Kasumi-1 (cell line): ENCODE results near the gene SPIRE2.
"Not testable (repeated sequence)": the region's sequence is repeated elsewhere in the genome, so short reads cannot be mapped to it uniquely, and the experiment has no call there.

Experiments
- DNase-seq, 2 experiments: peaks; one replicate each; lab custom pipeline; 2025; lab: John Stamatoyannopoulos, UW

SPIRE2 gene

DNA sequence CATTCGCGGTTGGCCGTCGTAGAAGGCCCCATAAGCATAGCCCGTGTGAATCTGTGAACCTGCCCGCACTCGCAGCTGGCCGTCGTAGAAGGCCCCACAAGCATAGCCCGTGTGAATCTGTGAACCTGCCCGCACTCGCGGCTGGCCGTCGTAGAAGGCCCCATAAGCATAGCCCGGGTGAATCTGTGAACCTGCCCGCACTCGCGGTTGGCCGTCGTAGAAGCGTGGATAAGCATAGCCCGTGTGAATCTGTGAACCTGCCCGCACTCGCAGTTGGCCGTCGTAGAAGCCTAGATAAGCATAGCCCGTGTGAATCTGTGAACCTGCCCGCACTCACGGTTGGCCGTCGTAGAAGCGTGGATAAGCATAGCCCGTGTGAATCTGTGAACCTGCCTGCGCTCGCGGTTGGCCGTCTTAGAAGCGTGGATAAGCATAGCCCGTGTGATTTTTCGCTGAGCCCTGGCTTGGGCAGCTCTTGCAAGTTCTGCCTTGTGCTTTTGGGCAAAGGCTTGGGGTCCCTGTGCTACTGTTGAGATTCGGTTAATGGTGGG, 6.6 kb downstream of the SPIRE2 start:
- DNase-seq, result not testable (repeated sequence)

DNA sequence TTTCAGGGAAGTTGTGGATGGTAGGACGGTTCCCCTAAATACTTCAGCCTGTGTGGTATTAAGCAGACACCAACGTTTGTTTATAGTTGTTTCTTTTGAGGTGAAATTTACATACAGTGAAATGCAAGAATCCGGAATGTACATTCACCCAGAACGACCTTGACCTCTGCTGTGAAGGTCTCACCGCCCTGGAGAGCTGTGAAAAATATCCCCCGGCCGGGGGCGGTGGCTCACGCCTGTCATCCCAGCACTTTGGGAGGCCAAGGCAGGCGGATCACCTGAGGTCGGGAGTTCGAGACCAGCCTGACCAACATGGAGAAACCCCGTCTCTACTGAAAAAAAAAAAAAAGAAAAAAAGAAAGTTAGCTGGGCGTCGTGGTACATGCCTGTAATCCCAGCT, 8.2 kb downstream of the SPIRE2 start:
- DNase-seq, result not testable (repeated sequence)

DNA sequence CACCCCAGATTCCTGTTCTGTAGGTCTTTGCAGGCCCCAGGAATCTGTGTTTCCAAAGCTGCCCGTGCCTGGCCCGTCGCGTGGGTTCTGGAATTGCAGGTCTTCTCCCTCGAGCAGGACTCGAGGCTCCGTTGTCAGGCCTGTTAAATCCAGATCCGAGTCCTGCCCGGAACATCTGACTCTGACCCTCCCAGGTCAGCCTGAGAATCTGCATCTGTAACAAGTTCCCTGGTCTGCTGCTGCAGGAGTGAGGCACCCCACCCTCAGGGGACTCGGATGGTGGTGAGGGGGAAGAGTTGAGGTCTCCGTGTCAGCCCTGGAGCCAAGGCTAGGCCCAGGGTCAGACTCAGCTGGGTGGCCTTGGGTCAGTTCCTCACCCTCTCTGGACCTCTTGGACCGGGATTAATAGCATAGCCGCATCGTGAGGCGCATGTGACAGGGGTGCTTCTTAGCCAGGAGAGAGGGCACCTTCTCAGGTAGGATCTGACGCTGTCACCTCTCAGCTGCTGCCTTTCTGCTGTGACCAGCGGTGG, 8.8 kb downstream of the SPIRE2 start:
- no peak for DNase-seq

DNA sequence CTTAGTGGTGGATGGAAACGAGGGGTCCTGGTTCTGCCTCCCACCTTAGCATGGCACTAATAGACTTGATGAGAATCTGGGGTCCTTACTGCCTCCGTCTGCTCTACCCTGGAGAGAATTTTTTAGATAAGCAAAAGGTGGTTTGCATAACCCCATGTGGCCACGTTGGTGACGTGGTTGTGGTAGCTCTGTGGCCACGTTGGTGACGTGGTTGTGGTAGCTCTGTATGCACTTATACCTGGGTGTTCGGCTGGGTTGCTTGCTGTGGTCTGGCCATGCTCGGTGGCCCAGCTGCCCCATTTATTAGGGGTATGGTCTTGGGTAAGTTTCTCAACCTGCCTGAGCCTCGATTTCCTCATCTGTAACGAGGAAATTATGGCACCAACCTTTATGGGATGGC, 13.0 kb downstream of the SPIRE2 start:
- DNase-seq, result no peak

DNA sequence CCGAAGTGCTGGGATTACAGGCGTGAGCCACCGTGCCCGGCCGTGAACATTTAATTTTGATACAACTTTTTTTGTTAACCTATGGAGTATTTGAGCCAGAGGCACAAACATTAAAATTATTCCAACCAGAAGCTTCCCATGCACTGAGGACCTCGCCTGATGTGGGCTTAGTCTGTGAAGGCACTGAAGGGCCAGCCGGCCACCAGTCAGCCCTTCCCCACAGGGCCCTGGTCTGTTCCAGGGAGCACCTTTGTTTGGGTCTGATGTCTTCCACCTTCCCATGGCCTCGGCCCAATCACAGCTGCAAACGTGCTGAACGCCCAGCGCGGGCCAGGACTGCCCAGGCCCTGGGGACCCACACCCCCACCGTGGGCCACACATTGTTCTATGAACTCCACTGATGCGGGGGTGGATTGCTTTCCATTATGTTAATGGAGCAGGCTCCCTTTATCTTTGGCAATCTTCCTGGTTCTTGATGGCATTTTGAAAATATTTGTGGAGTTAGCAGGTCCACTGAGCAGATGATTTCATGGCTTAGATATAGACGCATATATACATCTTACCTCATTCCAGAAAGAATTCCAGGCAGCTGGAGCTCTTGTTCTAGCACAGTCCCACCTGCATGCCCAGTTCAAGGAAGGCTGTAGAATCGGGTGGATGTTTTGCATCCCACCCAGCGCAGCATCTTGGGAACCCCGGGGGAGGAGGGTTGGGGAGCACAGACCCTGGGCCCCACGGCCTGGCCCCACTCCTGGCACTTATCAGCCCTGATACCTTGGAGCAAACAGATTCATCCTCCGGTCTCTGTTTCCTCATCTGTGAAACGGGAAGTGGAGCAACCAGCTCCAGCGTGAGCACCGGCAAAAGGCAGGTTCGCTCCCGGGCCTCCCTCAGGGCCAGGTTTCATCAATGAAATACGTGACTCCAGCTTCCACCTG, 14.5 kb downstream of the SPIRE2 start:
- no peak for DNase-seq

DNA sequence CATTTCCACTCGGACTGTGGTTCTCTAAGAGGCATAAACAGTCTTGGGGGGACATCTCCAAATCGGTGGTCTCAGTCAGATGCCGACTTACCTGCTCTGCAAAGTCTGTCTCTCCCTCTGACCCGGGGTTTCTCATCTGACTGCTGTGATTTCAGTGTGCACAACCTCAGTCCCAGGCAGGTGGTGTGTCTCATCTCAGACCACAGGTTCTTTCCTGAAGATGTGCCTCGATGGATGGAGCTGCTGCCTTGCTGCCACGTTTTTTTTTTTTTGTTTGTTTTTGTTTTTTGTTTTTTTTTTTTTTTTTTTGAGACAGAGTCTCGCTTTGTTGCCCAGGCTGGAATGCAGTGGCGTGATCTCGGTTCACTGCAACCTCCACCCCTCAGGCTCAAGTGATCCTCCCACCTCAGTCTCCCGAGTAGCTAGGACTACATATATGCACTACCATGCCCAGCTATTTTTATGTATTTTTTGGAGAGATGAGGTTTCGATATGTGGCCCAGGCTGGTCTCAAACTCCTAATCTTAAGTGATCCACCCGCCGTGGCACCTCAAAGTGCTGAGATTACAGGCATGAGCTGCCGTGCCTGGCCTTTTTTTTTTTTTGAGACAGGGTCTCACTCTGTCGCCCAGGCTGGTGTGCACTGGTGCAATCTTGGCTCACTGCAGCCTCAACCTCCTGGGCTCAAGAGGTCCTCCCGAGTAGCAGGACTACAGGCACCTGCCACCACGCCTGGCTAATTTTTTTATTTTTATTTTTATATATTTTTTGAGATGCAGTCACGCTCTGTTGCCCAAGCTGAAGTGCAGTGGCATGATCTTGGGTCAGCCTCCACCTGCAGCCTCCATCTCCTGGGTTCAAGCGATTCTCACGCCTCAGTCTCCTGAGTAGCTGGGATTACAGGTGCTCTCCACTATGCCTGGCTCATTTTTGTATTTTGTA, 15.4 kb downstream of the SPIRE2 start:
- DNase-seq, result no peak

DNA sequence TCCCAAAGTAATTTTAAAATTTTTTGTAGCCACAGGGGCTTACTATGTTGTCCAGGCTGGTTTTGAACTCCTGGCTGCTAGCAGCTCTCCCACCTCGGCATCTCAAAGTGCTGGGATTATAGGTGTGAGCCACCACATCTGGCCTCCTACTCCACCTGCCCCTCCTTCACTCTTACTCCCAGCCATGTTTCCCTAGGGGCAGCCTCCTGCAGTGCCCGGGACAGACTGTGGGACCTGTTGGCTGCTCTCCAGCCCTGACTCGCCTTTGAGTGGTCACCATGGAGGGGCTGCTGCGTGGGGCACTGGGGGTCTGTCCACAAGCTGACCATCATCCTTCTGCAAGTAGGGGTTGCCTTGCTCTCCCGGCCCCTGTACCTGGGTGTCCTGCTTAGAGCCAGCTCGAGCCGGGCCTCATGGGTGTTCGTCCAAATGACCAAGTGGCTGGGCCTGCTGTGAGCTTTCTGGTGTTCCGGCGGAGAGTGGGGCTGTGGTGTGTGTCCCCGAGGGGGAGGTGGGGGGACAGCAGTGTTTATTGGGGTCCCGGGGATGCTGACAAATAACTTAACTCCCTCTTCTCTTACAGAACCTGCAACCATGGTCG, 16.6 kb downstream of the SPIRE2 start:
- DNase-seq, result no peak

DNA sequence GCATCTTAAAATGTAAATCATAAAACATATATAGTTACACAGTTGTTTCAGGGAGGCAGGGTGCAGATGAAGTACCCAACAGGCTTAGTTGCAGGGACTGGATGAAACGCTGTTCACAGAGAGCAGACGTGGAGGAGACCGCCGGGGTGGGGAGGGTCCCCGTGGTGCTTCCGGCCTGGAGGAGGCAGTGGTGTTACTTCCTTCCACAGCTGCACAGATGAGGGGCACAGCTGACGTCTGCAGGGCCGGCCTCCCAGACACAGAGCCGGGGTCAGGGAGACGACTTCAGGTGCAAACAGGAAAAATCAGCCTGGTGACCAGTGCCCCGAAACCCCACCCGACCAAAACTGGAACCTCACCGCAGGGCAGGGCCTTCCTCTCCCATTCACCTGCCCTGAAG, 17.1 kb downstream of the SPIRE2 start:
- peak in 1 of 2 experiments; percentile 28 for DNase-seq

DNA sequence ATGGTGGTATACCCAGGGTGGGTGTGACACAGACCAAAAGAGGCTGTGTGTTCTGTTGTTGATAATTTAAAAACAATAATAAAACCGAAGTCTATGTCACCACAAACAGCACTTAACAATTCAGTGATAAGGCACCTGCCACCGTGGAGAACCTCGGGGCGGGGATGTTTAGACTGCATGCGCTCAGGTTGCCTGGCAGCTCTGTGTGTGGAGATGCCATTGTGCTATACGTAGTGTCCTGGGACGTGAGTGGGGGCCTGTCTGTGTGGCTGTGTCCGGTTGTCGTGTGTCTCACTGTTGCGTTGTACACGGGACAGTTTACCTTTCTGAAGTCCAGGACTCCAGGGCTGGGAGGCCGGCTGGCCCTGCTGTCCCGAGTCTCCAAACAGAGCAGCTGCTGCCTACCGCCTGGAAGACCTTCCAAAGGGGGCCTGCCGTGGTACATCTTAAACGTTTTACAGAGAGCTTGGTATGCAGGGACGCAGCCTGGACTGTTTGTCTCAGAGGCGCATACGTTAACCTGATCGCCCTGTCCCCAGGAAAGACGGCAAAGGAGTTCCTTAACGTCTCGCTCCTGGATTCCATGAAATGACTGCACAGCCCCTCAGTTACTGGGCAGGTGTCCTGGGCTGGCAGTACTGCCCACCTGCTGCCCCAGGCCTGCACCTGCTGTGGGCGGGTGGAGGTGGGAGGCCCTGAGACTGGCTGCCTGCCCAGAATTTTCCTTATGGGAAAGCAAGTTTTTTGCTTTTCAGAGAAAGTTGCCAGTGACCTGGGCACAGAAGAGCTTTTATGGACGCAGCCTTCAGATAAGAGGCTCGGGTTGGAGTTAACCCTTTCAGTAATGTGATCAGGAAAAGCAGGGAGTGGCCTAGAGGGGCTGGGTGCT, 19.0 kb downstream of the SPIRE2 start:
- no peak for DNase-seq

DNA sequence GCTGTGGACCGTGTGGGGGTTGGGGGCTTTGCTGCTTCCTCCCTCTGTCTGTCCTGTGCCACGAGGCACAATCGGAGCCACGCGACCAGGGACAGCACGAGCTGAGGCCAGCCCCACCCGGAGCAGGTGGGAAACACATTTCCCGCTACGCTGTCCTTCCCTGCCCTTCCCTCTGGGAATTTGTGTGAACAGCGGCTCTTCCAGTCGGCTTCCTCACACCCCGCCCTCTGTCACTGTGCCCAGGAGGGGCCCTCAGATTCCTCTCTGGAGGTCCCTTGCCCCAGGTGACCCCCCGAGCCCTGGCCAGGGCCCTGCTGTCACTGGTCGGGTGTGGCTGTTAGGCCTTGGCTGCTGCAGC, 19.6 kb downstream of the SPIRE2 start:
- DNase-seq, result no peak

DNA sequence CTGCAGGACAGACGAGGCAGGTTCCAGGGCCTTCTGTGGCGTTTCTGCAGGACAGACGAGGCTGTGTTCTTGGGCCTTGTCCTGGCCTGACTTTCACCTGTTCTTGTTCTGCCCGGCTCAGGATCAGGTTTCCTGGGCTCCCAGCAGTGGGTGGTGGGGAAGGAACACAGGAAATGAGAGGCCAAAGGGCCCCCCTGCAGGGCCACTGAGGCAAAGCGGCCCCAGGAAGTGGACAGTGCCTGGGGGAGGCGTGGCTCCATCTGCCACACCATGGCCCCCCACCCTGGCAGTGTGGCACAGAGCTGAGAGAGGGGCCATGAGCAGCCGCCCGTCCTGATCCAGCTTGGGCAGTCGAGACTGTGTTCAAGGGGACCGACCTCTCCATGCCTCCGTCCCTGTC, 20.7 kb downstream of the SPIRE2 start:
- DNase-seq, result no peak

DNA sequence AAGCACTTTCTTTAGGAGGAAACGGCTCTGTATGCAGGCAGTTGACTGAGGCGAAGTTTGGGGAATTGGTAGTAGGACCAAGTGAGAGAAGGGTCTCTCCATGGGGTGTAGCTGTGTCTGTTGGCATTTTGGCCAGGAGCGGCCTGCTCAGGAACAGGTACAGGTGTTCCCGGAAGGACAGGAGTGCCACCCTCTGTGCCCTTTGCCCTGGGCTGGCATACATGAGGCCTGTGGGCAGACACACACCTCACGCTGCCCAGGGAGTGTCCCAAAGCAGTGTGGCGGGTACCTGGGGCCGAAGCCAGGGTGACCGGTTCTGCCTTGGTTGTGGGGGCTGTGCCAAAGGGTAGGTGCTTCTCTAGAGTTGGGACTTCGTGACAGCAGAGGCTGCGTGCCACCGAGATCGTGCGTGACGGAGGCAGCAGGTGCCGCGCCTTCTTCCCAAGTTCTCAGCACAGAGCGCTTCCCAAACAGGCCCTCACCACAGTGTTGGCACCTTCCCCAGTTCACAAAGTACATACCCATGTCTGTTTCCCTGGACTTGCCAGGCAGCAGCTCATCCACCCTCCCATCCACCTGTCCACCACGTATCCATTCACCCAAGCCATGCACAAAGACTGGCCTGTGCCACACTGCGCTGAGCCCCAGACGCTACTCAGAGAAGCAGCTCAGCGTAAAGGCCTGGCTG, 25.2 kb downstream of the SPIRE2 start:
- DNase-seq, result no peak

DNA sequence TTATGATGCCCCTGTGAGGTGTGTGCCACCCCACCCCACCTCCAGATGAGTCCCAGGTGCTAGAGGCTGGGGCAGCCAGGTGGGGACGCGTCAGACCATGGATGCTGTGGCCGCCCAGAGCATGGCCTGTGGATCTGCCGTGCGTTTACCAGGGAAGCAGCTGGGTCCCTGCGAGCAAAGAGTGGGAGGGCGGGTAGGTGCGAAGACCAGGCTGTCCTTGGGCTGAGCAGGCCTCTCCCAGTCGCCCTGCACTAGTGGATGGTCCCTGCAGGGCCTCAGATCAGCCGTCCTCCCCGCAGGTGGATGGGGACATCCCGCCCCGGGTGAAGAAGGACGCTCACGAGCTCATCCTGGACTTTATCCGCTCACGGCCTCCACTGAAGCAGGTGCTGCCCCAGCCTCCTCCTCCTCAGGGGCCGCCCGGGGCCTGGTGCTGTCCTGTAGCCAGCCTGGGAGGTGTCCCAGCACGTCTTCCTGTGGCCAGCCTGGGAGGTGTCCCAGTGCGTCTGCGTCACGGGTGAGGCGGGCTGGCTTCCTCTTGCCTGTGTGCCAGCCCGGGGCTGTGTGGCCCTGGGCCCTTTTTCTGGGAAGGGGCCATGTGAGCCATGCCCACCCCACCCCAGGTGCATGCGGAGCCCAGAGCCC, 27.1 kb downstream of the SPIRE2 start:
- no peak for DNase-seq

DNA sequence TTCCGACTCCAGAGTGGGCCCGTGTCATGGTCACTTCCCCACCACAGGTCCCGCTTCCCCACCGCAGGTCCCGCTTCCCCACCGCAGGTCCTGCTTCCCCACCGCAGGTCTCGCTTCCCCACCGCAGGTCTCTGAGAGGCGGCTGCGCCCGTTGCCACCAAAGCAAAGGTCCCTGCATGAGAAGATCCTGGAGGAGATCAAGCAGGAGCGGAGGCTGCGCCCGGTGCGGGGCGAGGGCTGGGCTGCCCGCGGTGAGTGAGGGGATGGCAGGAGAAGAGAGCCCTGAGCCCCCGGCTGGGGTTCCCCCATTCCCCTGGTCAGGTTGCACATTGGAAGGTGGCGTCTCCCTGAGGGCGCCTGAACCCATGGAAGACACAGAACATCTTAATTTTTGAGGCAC, 27.7 kb downstream of the SPIRE2 start:
- no peak for DNase-seq

DNA sequence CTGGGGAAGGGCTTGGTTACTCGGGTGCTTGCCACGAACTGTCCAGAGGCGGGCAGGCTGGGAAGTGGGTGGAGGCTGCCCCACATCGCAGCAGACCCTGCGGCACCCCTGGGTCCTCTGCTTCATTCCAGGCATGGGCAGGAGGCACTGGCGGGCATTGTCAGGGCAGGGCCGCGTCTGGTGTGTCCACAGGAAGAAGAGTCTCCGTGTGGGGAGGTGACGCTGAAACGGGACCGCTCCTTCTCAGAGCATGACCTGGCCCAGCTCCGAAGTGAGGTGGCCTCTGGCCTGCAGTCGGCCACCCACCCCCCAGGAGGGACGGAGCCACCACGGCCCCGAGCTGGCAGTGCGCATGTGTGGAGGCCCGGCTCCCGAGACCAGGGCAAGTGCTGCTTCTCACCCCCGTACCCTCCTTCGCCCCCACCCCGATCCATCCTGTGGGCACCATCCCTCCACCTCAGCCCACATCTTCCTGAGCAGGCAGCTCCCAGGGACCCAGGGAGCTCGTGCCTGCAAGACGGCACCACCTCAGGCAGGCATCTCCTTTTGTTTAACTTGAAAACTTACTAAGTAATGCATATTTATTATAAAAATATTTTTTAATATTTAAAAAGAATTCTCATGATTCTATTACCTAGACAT, 30.8 kb downstream of the SPIRE2 start:
- no peak for DNase-seq

DNA sequence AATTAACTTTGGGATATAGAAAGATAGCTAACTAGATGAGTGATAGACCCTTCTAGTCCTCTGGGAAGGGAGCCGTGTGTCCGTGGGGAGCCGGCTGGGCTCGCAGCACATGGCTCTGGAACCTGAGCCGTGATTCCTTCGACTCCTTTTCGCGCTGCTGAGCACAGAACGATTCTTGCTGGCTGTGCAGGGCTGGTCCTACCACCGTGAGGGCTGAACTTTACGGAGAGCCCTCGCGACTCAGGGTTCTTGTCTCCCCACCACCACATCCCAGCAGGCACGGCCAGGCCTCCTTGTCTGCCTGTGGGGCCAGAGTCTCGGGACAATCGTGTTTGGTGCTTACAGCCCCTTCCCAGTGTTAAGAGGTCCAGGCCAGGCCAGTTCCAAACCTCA, 31.3 kb downstream of the SPIRE2 start:
- no peak for DNase-seq

DNA sequence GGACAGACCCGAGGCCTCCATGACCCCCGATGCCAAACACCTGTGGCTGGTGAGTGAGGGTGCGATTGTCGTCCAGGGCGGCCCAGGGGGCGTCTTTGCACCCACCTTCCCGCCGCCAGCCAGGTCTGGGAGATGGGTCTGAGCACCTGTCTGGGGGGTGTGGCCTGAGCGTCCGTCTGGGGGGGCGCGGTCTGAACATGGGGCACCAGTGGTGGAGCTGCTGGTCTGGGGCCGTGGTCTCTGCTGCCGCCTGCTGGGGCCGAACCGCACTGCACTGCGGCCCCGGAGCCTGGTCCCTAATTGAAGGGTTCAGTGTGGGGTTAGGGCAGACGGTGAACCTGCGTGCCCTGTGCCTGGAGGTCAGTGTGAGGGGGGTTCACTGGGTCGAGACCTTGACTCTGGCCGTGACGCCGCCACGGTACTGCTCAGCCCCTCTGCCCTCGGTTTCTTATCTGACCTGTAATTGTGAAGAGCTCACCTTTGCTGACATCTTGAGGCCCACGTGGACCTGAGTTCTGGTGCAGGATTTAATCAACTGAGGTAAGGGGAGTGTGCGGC, 32.6 kb downstream of the SPIRE2 start:
- DNase-seq, result peak; percentile 50 to 65

DNA sequence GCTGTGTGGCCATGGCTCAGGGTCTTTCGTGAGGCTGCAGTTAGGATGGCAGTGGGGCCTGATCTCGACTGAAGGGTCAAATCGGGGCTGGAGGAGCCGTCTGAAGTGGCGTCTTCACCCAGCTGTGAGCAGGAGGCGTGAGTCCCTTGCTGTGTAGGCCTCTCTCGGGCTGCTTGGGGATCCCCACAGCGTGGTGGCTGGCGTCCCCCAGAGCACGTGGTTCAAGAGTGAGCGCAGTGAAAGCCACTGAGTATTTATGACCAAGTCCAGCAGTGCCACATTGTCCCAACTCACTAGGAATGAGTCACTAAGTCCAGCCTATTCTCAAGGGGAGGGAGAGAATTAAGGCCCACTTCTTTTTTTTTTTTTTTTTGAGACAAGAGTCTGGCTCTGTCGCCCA, 33.4 kb downstream of the SPIRE2 start:
- DNase-seq, result no peak

DNA sequence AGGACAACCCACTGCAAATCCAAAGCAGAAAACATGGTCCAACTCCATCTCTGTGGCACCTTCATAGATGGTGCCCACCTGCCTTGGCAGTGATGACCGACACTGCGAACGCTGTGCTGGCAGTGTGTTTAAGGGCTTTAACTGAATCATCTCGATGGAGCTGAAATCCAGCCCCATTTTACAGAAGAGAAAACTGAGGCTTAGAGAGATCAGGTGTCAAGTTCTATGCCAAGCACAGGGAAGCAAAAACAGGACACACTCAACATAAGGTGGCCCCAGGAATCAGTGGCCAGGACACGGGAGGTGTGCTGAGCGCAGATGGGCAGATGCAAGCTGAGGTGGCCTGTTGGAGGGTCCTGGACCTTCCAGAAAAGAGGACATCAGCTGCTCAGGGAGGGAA, 34.5 kb downstream of the SPIRE2 start:
- no peak for DNase-seq
